ENCODE data around the gene TADA1. TPM values are rescaled to one million over a fixed set of nuclear protein-coding genes. Genes with fewer than 3 reads are reported as not detected.

TADA1 gene
- total RNA-seq, 3 donors from 2014 or later, result 6.9 to 18.7 (median 14.1) TPM

GRCh38 chr1:166874464-166874863 lies 1.6 kb downstream of the TADA1 start:
- no peaks in the 10 kb centered on the region for H3K27me3 ChIP-seq
- H3K4me3 ChIP-seq, result no peak overlapping the region
- DNase-seq (ENCODE audit: low spot score in 2 of 2), result no peak
- H3K27ac ChIP-seq, result no peak overlapping the region
- H3K9me3 ChIP-seq, result no peaks in the 10 kb centered on the region
- H3K36me3 ChIP-seq, result no peaks in the 10 kb centered on the region
- intact Hi-C loops (cut with DNase I; ENCODE audit: low total_unique reads), result no loop called here
- TF ChIP-seq, protein P1, sequence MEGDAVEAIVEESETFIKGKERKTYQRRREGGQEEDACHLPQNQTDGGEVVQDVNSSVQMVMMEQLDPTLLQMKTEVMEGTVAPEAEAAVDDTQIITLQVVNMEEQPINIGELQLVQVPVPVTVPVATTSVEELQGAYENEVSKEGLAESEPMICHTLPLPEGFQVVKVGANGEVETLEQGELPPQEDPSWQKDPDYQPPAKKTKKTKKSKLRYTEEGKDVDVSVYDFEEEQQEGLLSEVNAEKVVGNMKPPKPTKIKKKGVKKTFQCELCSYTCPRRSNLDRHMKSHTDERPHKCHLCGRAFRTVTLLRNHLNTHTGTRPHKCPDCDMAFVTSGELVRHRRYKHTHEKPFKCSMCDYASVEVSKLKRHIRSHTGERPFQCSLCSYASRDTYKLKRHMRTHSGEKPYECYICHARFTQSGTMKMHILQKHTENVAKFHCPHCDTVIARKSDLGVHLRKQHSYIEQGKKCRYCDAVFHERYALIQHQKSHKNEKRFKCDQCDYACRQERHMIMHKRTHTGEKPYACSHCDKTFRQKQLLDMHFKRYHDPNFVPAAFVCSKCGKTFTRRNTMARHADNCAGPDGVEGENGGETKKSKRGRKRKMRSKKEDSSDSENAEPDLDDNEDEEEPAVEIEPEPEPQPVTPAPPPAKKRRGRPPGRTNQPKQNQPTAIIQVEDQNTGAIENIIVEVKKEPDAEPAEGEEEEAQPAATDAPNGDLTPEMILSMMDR (IDR thresholded peaks at IDR 0.05), result no peak
- no peak for TF ChIP-seq POLR2AphosphoS5 (IDR thresholded peaks at IDR 0.05)
- no peak for TF ChIP-seq POLR2A (IDR thresholded peaks at IDR 0.05)
- peaks cover 0 to 4% of the 10 kb centered on the region in 2 donors for H3K4me1 ChIP-seq

- no peak for DNase-seq (ENCODE audit: low spot score in 2 of 2)
- no peaks in the 10 kb centered on the region for H3K36me3 ChIP-seq
- H3K27me3 ChIP-seq, result no peaks in the 10 kb centered on the region
- no peak overlapping the region for H3K4me3 ChIP-seq
- intact Hi-C loops (cut with DNase I; ENCODE audit: low total_unique reads), result no loop called here
- TF ChIP-seq POLR2AphosphoS5 (IDR thresholded peaks at IDR 0.05), result no peak
- TF ChIP-seq, protein P1 (IDR thresholded peaks at IDR 0.05), result no peak
- no peak for TF ChIP-seq POLR2A (IDR thresholded peaks at IDR 0.05)
- H3K27ac ChIP-seq, result no peak overlapping the region
- H3K9me3 ChIP-seq, result no peaks in the 10 kb centered on the region
- peaks cover 0 to 4% of the 10 kb centered on the region in 2 donors for H3K4me1 ChIP-seq
Observed at GRCh38 chr1:166870584-166870983, 5.5 kb downstream of the TADA1 start.

GRCh38 chr1:166869318-166870099 lies 6.6 kb downstream of the TADA1 start:
- H3K9me3 ChIP-seq, result no peaks in the 10 kb centered on the region
- no peak for DNase-seq (ENCODE audit: low spot score in 2 of 2)
- H3K36me3 ChIP-seq, result no peaks in the 10 kb centered on the region
- no peaks in the 10 kb centered on the region for H3K27me3 ChIP-seq
- intact Hi-C loops (cut with DNase I; ENCODE audit: low total_unique reads), result no loop called here
- H3K27ac ChIP-seq, result no peak overlapping the region
- no peaks in the 10 kb centered on the region for H3K4me1 ChIP-seq
- H3K4me3 ChIP-seq, result no peak overlapping the region
- TF ChIP-seq POLR2A (IDR thresholded peaks at IDR 0.05) (no peak), POLR2AphosphoS5 (IDR thresholded peaks at IDR 0.05) (no peak)
- TF ChIP-seq, protein P1 (IDR thresholded peaks at IDR 0.05), result no peak

- Histone ChIP-seq H3K4me1 (no peaks in the 10 kb centered on the region), H3K36me3 (no peaks in the 10 kb centered on the region), H3K4me3 (no peak overlapping the region), H3K27me3 (no peaks in the 10 kb centered on the region), H3K27ac (no peak overlapping the region), H3K9me3 (no peaks in the 10 kb centered on the region)
- DNase-seq (ENCODE audit: low spot score in 2 of 2), result no peak
- TF ChIP-seq, protein P1 (IDR thresholded peaks at IDR 0.05), result no peak
- TF ChIP-seq POLR2AphosphoS5 (IDR thresholded peaks at IDR 0.05) (no peak), POLR2A (IDR thresholded peaks at IDR 0.05) (no peak)
- intact Hi-C loops (cut with DNase I; ENCODE audit: low total_unique reads), result no loop called here
Observed at GRCh38 chr1:166868639-166869038, 7.4 kb downstream of the TADA1 start.

GRCh38 chr1:166865926-166866325 lies 10.1 kb downstream of the TADA1 start:
- no peak overlapping the region for H3K27ac ChIP-seq
- TF ChIP-seq POLR2AphosphoS5 (IDR thresholded peaks at IDR 0.05), result no peak
- no peak for TF ChIP-seq POLR2A (IDR thresholded peaks at IDR 0.05)
- TF ChIP-seq, protein P1 (IDR thresholded peaks at IDR 0.05), result no peak
- no peaks in the 10 kb centered on the region for H3K27me3 ChIP-seq
- DNase-seq (ENCODE audit: low spot score in 2 of 2), result no peak
- H3K4me1 ChIP-seq, result no peaks in the 10 kb centered on the region
- intact Hi-C loops (cut with DNase I; ENCODE audit: low total_unique reads), result no loop called here
- no peaks in the 10 kb centered on the region for H3K36me3 ChIP-seq
- no peak overlapping the region for H3K4me3 ChIP-seq
- no peaks in the 10 kb centered on the region for H3K9me3 ChIP-seq

All from breast epithelium (tissue), 4 donors.